Keratinocyte (primary cell): ENCODE measurements around the gene BICD1. TPM values are rescaled to one million over a fixed set of nuclear protein-coding genes. Genes with fewer than 3 reads are reported as not detected.

Experiments used
- DNase-seq: peaks from one replicate; pipeline ENCODE4 v3.0.0-alpha.2; 2011; ENCODE audit warnings: low read depth, missing footprints, low spot score
- FAIRE-seq: peaks from 2 replicates; lab custom pipeline; 2011; peaks lifted over from hg19 to GRCh38; lab: Jason Lieb, UNC
- H2AFZ ChIP-seq: 2 replicates; pipeline ENCODE4 v1.6.0; 2012; ENCODE audit warnings: low read length, control low read depth, inconsistent platforms; ENCODE audit not compliant: control insufficient read depth
- H3K27ac ChIP-seq: 2 replicates; pipeline ENCODE4 v1.5.1; 2011; ENCODE audit warnings: low read length; ENCODE audit not compliant: control insufficient read depth, insufficient read depth
- H3K27me3 ChIP-seq: 3 replicates; pipeline ENCODE4 v1.6.0; 2011; ENCODE audit warnings: low read length; ENCODE audit not compliant: control insufficient read depth, insufficient read depth; ENCODE audit errors: extremely low read depth
- H3K36me3 ChIP-seq, 2 experiments: 2 replicates in 1 of 2; 3 replicates in 1 of 2; pipeline ENCODE4 v1.5.1; 2011; ENCODE audit warnings: low read length in 2 of 2, mild to moderate bottlenecking in 1 of 2; ENCODE audit not compliant: control insufficient read depth in 2 of 2, insufficient read depth in 2 of 2; ENCODE audit errors: extremely low read depth in 1 of 2
- H3K4me1 ChIP-seq: 3 replicates; pipeline ENCODE4 v1.5.1; 2011; ENCODE audit warnings: low read length; ENCODE audit not compliant: control insufficient read depth, insufficient read depth; ENCODE audit errors: extremely low read depth
- H3K4me2 ChIP-seq: 3 replicates; pipeline ENCODE4 v1.6.0; 2011; ENCODE audit warnings: low read depth, low read length; ENCODE audit not compliant: control insufficient read depth, insufficient read depth; ENCODE audit errors: extremely low read depth
- H3K4me3 ChIP-seq, 3 experiments: fragments of 200-600 bp in 1 of 3; sonication (generic) in 1 of 3; 2 replicates in 2 of 3; 3 replicates in 1 of 3; pipeline ENCODE4 v1.5.1; 2011 to 2016; ENCODE audit warnings: low read length in 3 of 3, mild to moderate bottlenecking in 3 of 3, control low read depth in 2 of 3, inconsistent platforms in 1 of 3, low read depth in 1 of 3, mixed read lengths in 1 of 3, mixed run types in 1 of 3, moderate library complexity in 1 of 3; ENCODE audit not compliant: control insufficient read depth in 2 of 3, insufficient read depth in 2 of 3; ENCODE audit errors: extremely low read depth in 1 of 3
- H3K79me2 ChIP-seq: 2 replicates; pipeline ENCODE4 v1.6.0; 2012; ENCODE audit warnings: low read length; ENCODE audit not compliant: control insufficient read depth, insufficient read depth
- H3K9ac ChIP-seq: 3 replicates; pipeline ENCODE4 v1.6.0; 2011; ENCODE audit warnings: low read length; ENCODE audit not compliant: control insufficient read depth, insufficient read depth; ENCODE audit errors: extremely low read depth
- H3K9me1 ChIP-seq: 3 replicates; pipeline ENCODE4 v1.6.0; 2011; ENCODE audit warnings: low read length; ENCODE audit not compliant: control insufficient read depth, insufficient read depth; ENCODE audit errors: extremely low read depth
- H3K9me3 ChIP-seq: 2 replicates; pipeline ENCODE4 v1.5.1; 2012; ENCODE audit warnings: low read depth, low read length; ENCODE audit not compliant: control insufficient read depth
- H4K20me1 ChIP-seq: 3 replicates; pipeline ENCODE4 v1.6.0; 2011; ENCODE audit warnings: low read length; ENCODE audit not compliant: control insufficient read depth, insufficient read depth; ENCODE audit errors: extremely low read depth
- EZH2 ChIP-seq: IDR thresholded peaks from one replicate; pipeline ENCODE4 v1.6.1; 2012; ENCODE audit warnings: inconsistent platforms, mild to moderate bottlenecking, low read length, moderate library complexity
- dilution Hi-C: fragments of 300-500 bp; cut with MboI; formaldehyde crosslinking; loops from one replicate; pipeline ENCODE4 v1.7.0; 2020; ENCODE audit warnings: low sequenced_read_pairs; ENCODE audit not compliant: extremely low pct_ligation_motif_present
- polyA plus RNA-seq, 5 experiments: library from polyadenylated mRNA; depleted of rRNA in 3 of 5; stranded (reverse) in 3 of 5; stranded (forward) in 1 of 5; unstranded in 1 of 5; fragments of >200 nt; gene quantifications; 1 replicate in 1 of 5; 2 replicates in 3 of 5; 3 replicates in 1 of 5; pipeline versions ENCODE4 v1.2.1 to v1.2.3, GENCODE V29; 2011 to 2012; ENCODE audit warnings: missing spikeins in 2 of 5, low read depth in 1 of 5, low replicate concordance in 1 of 5
- TF ChIP-seq, protein P1 (sequence below), 3 experiments: IDR thresholded peaks in 1 of 3; conservative IDR thresholded peaks in 1 of 3; optimal IDR thresholded peaks in 1 of 3; 2 replicates in 2 of 3; 3 replicates in 1 of 3; pipeline versions ENCODE3 to v1.5.1; 2011; ENCODE audit warnings: low read length in 3 of 3, mild to moderate bottlenecking in 3 of 3, moderate library complexity in 2 of 3, control low read depth in 1 of 3, inconsistent platforms in 1 of 3; ENCODE audit not compliant: insufficient read depth in 2 of 3; ENCODE audit errors: extremely low read depth in 1 of 3

Gene BICD1
- polyA plus RNA-seq, 1 donor (not counting 4 experiments of a cell fraction or from before 2014, with no cell fraction given), result 10.2 TPM

DNA sequence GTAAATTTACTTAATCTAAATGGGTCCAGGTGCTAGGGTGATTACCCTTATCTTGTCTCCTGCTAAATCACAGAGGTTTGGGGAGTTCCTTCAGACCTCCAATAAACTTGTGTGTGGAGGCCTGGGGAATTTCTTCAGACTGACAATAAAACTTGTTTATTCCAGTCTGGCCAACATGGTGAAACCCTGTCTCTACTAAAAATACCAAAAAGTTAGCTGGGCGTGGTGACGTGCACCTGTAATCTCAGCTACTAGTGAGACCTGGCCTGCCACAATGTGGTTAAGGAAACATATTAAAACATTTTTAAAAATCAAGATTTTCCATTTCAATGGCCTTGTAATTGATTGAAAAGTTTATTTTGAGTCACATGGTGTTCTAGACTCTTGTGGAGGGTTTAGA is 165.8 kb downstream of the BICD1 start:
- H3K4me2 ChIP-seq, result no peak overlapping the region
- FAIRE-seq, result no peak
- dilution Hi-C loops, result no loop called here

DNA sequence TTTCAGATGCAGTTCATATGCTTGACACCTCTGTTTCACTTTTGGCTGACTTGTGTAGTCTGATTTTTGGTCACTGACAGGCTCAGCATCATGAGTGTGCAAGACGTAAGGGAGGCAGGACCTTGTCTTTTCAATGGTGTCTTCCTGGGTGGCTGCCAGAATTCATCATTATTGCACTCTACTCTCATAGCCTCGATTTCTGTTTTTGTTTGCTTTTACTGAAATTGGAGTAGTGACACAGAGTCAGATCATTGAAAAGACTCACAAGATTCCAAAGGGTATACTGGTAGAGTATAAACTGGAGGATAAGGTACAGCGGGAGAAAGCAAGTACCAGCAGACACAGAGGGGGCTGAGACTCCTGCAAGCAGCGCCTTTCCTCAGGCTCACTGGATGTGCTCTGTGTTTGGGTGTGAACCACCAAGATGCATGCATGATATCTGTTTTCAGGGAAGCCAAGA is 166.4 kb downstream of the BICD1 start:
- TF ChIP-seq, protein P1, sequence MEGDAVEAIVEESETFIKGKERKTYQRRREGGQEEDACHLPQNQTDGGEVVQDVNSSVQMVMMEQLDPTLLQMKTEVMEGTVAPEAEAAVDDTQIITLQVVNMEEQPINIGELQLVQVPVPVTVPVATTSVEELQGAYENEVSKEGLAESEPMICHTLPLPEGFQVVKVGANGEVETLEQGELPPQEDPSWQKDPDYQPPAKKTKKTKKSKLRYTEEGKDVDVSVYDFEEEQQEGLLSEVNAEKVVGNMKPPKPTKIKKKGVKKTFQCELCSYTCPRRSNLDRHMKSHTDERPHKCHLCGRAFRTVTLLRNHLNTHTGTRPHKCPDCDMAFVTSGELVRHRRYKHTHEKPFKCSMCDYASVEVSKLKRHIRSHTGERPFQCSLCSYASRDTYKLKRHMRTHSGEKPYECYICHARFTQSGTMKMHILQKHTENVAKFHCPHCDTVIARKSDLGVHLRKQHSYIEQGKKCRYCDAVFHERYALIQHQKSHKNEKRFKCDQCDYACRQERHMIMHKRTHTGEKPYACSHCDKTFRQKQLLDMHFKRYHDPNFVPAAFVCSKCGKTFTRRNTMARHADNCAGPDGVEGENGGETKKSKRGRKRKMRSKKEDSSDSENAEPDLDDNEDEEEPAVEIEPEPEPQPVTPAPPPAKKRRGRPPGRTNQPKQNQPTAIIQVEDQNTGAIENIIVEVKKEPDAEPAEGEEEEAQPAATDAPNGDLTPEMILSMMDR (optimal IDR thresholded peaks at IDR 0.05 in 1 of 3, IDR thresholded peaks at IDR 0.05 in 1 of 3, conservative IDR thresholded peaks at IDR 0.05 in 1 of 3; ENCODE audit: extremely low read depth in 1 of 3, insufficient read depth in 2 of 3, low read length in 3 of 3), result no peak
- TF ChIP-seq EZH2, result no peak
- FAIRE-seq (no peak), DNase-seq (no peak)
- dilution Hi-C loops, result no loop called here
- H3K79me2 ChIP-seq, result no peaks in the 10 kb centered on the region
- no peak overlapping the region for H3K9ac ChIP-seq
- no peaks in the 10 kb centered on the region for H3K9me3 ChIP-seq
- H3K4me1 ChIP-seq, result no peaks in the 10 kb centered on the region
- H3K27me3 ChIP-seq, result no peaks in the 10 kb centered on the region
- no peak overlapping the region for H3K4me2 ChIP-seq
- no peak overlapping the region for H3K27ac ChIP-seq
- no peaks in the 10 kb centered on the region for H3K9me1 ChIP-seq
- no peak overlapping the region for H2AFZ ChIP-seq
- no peak overlapping the region for H3K4me3 ChIP-seq
- no peaks in the 10 kb centered on the region for H4K20me1 ChIP-seq
- no peaks in the 10 kb centered on the region for H3K36me3 ChIP-seq

More for the DNA sequence above, 165.8 kb downstream of the BICD1 start:
- H3K27me3 ChIP-seq, result no peaks in the 10 kb centered on the region
- no peak overlapping the region for H3K9ac ChIP-seq
- TF ChIP-seq, protein P1 (optimal IDR thresholded peaks at IDR 0.05 in 1 of 3, IDR thresholded peaks at IDR 0.05 in 1 of 3, conservative IDR thresholded peaks at IDR 0.05 in 1 of 3; ENCODE audit: extremely low read depth in 1 of 3, insufficient read depth in 2 of 3, low read length in 3 of 3), result no peak
- no peak for TF ChIP-seq EZH2
- no peaks in the 10 kb centered on the region for H3K79me2 ChIP-seq
- no peak for DNase-seq
- no peaks in the 10 kb centered on the region for H4K20me1 ChIP-seq
- no peaks in the 10 kb centered on the region for H3K4me1 ChIP-seq
- no peak overlapping the region for H3K27ac ChIP-seq
- no peak overlapping the region for H3K4me3 ChIP-seq
- H3K9me3 ChIP-seq, result no peaks in the 10 kb centered on the region
- no peak overlapping the region for H2AFZ ChIP-seq
- no peaks in the 10 kb centered on the region for H3K36me3 ChIP-seq
- H3K9me1 ChIP-seq, result no peaks in the 10 kb centered on the region
